Measurements from ENCODE around the gene C1orf56. TPM values are rescaled to one million over a fixed set of nuclear protein-coding genes. Genes with fewer than 3 reads are reported as not detected.

Gene C1orf56
- total and polyA plus RNA-seq, 10 of the 15 experiments (the other 5 are each of a cell fraction or from before 2014, with no cell fraction given), result 0.22 to 15.5 (median 1.5) TPM

DNA sequence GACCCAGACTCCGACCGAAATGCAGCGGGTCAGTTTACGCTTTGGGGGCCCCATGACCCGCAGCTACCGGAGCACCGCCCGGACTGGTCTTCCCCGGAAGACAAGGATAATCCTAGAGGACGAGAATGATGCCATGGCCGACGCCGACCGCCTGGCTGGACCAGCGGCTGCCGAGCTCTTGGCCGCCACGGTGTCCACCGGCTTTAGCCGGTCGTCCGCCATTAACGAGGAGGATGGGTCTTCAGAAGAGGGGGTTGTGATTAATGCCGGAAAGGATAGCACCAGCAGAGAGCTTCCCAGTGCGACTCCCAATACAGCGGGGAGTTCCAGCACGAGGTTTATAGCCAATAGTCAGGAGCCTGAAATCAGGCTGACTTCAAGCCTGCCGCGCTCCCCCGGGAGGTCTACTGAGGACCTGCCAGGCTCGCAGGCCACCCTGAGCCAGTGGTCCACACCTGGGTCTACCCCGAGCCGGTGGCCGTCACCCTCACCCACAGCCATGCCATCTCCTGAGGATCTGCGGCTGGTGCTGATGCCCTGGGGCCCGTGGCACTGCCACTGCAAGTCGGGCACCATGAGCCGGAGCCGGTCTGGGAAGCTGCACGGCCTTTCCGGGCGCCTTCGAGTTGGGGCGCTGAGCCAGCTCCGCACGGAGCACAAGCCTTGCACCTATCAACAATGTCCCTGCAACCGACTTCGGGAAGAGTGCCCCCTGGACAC lies 534 bp downstream of the C1orf56 start (continued):
- TF ChIP-seq E2F8 (IDR thresholded peaks at IDR 0.05; ENCODE audit: low read depth, partially characterized antibody) (no peak), USF2 (IDR thresholded peaks at IDR 0.05; ENCODE audit: borderline replicate concordance, low read depth, low read length) (no peak), E2F4 (IDR thresholded peaks at IDR 0.05; ENCODE audit: low read depth, low read length) (no peak; the same call in 1 of the 2 replicates)

DNA sequence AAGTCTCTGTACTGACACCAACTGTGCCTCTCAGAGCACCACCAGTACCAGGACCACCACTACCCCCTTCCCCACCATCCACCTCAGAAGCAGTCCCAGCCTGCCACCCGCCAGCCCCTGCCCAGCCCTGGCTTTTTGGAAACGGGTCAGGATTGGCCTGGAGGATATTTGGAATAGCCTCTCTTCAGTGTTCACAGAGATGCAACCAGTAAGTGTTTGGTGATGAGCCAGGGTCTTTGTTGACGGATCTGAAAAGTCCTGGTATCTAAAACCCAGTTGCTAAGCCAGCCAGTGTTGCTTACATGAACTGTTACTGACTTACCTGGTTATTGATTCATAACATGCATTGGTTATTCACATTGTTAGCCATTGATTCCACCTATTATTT lies 1.1 kb downstream of the C1orf56 start:
- no peaks in the 10 kb centered on the region for H3K27me3 ChIP-seq (replicated peaks in 1 of 2; ENCODE audit: control insufficient read depth in 2 of 2, insufficient read depth in 2 of 2, low read length in 1 of 2)
- intact Hi-C loops (cut with micrococcal nuclease; ENCODE audit: unreplicated experiment) (no loop called here), in situ Hi-C loops (cut with MboI) (no loop called here)
- peak overlapping the region; percentile 99 for H3K4me2 ChIP-seq (ENCODE audit: control insufficient read depth, insufficient read depth)
- H3K27ac ChIP-seq (ENCODE audit: control insufficient read depth, insufficient read depth), result no peak overlapping the region; the same call in 1 of the 2 replicates
- H4K20me1 ChIP-seq (ENCODE audit: control insufficient read depth, insufficient read depth), result no peaks in the 10 kb centered on the region; the same call in 1 of the 2 replicates
- ChIA-PET RAD21 (ENCODE audit: unreplicated experiment) (interaction anchor here (1.5 to 2.2 kb wide), 3 partner anchors 9 to 51 kb away, joined by 4 to 12 read pairs (median 7); partner anchors contain the start of gene MINDY1), CTCF (interaction anchor here (0.7 to 9.5 kb wide), 8 partner anchors 10 to 520 kb away, joined by 3 to 76 read pairs (median 4); partner anchors contain the start of genes CDC42SE1, MINDY1 and MLLT11), SMC1A (ENCODE audit: uncharacterized antibody, unreplicated experiment) (interaction anchor here (0.9 to 2.0 kb wide), 3 partner anchors 8 to 53 kb away, joined by 3 to 6 read pairs (median 5); no protein-coding TSS in a partner anchor), POLR2A (interaction anchor here (0.7 to 5.6 kb wide), 3 partner anchors 11 to 218 kb away, joined by 4 to 65 read pairs (median 4); partner anchors contain the start of genes CDC42SE1, GABPB2 and MLLT11)
- H3K4me1 ChIP-seq (ENCODE audit: control insufficient read depth, insufficient read depth, low read length), result peaks cover 8% of the 10 kb centered on the region; the same call in 1 of the 2 replicates
- peaks cover 3 to 18% of the 10 kb centered on the region in 2 experiments for H3K36me3 ChIP-seq (ENCODE audit: control insufficient read depth in 2 of 2, insufficient read depth in 2 of 2, low read length in 1 of 2)
- H2AFZ ChIP-seq (ENCODE audit: control insufficient read depth, low read depth, low read length), result peak overlapping the region; percentile 82; the same call in 1 of the 2 replicates
- no peaks in the 10 kb centered on the region for H3K9me3 ChIP-seq (replicated peaks; ENCODE audit: control insufficient read depth, insufficient read depth, low read length)
- DNase-seq (ENCODE audit: low read depth, low spot score), result no peak
- no peak for ATAC-seq
- BruUV-seq (replicated peaks), result no TSS peak
- H3K4me3 ChIP-seq, result peak overlapping the region; percentile 87; the same call in 1 of the 2 replicates
- no peak for FAIRE-seq
- H3K9ac ChIP-seq (ENCODE audit: control insufficient read depth, insufficient read depth, low read length), result peak overlapping the region; percentile 66; the same call in 1 of the 2 replicates
- WGBS (ENCODE audit: insufficient coverage, insufficient replicate concordance, low lambda C conversion rate, missing lambda C conversion rate), result 65% methylated on average over 3 of the region's 3 CpGs
- no peaks in the 10 kb centered on the region for H3K79me2 ChIP-seq (ENCODE audit: control insufficient read depth, insufficient read depth, low read length)
- no peak for TF ChIP-seq RUNX3 (IDR thresholded peaks at IDR 0.05; ENCODE audit: low read length)
- TF ChIP-seq, protein P1, sequence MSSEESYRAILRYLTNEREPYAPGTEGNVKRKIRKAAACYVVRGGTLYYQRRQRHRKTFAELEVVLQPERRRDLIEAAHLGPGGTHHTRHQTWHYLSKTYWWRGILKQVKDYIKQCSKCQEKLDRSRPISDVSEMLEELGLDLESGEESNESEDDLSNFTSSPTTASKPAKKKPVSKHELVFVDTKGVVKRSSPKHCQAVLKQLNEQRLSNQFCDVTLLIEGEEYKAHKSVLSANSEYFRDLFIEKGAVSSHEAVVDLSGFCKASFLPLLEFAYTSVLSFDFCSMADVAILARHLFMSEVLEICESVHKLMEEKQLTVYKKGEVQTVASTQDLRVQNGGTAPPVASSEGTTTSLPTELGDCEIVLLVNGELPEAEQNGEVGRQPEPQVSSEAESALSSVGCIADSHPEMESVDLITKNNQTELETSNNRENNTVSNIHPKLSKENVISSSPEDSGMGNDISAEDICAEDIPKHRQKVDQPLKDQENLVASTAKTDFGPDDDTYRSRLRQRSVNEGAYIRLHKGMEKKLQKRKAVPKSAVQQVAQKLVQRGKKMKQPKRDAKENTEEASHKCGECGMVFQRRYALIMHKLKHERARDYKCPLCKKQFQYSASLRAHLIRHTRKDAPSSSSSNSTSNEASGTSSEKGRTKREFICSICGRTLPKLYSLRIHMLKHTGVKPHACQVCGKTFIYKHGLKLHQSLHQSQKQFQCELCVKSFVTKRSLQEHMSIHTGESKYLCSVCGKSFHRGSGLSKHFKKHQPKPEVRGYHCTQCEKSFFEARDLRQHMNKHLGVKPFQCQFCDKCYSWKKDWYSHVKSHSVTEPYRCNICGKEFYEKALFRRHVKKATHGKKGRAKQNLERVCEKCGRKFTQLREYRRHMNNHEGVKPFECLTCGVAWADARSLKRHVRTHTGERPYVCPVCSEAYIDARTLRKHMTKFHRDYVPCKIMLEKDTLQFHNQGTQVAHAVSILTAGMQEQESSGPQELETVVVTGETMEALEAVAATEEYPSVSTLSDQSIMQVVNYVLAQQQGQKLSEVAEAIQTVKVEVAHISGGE (CRISPR knock-in tag; IDR thresholded peaks at IDR 0.05), result no peak
- TF ChIP-seq MEF2A (IDR thresholded peaks at IDR 0.05; ENCODE audit: insufficient read depth, low read depth, low read length), result no peak
- TF ChIP-seq, protein P2, sequence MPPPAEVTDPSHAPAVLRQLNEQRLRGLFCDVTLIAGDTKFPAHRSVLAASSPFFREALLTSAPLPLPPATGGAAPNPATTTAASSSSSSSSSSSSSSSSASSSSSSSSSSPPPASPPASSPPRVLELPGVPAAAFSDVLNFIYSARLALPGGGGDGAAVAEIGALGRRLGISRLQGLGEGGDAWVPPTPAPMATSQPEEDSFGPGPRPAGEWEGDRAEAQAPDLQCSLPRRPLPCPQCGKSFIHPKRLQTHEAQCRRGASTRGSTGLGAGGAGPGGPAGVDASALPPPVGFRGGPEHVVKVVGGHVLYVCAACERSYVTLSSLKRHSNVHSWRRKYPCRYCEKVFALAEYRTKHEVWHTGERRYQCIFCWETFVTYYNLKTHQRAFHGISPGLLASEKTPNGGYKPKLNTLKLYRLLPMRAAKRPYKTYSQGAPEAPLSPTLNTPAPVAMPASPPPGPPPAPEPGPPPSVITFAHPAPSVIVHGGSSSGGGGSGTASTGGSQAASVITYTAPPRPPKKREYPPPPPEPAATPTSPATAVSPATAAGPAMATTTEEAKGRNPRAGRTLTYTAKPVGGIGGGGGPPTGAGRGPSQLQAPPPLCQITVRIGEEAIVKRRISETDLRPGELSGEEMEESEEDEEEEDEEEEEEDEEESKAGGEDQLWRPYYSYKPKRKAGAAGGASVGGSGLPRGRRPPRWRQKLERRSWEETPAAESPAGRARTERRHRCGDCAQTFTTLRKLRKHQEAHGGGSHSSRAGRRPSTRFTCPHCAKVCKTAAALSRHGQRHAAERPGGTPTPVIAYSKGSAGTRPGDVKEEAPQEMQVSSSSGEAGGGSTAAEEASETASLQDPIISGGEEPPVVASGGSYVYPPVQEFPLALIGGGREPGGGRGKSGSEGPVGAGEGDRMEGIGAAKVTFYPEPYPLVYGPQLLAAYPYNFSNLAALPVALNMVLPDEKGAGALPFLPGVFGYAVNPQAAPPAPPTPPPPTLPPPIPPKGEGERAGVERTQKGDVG (CRISPR knock-in tag; IDR thresholded peaks at IDR 0.05), result no peak

Data from GM12878 (cell line).